Measurements from ENCODE around the gene TNFRSF1B. TPM values are rescaled to one million over a fixed set of nuclear protein-coding genes. Genes with fewer than 3 reads are reported as not detected.

TNFRSF1B gene
- total RNA-seq, 6 donors from 2014 or later, result 28.3 to 113 (median 58.5) TPM

GRCh38 chr1:12155328-12155727, 11.5 kb upstream of the TNFRSF1B start:
- WGBS, 2 donors, result 95 to 100% methylated on average over 2 of the region's 2 CpGs
- no peak overlapping the region for H3K4me3 ChIP-seq
- H3K27ac ChIP-seq, result no peak overlapping the region
- H3K36me3 ChIP-seq, result no peaks in the 10 kb centered on the region
- H3K27me3 ChIP-seq, result no peaks in the 10 kb centered on the region
- TF ChIP-seq POLR2AphosphoS5 (IDR thresholded peaks at IDR 0.05), result no peak
- no peak for TF ChIP-seq POLR2A (IDR thresholded peaks at IDR 0.05)
- no peak for TF ChIP-seq EP300 (IDR thresholded peaks at IDR 0.05)
- no peak for TF ChIP-seq CTCF (IDR thresholded peaks at IDR 0.05)
- no peaks in the 10 kb centered on the region for H3K9me3 ChIP-seq
- H3K4me1 ChIP-seq, result peaks cover 34 to 53% (median 46%) of the 10 kb centered on the region in 4 donors
- ATAC-seq (ENCODE audit: low FRiP score in 2 of 2) (no peak), DNase-seq (no peak)

GRCh38 chr1:12157366-12158231, 9.2 kb upstream of the TNFRSF1B start:
- TF ChIP-seq CTCF (IDR thresholded peaks at IDR 0.05) (no peak), POLR2A (IDR thresholded peaks at IDR 0.05) (no peak), EP300 (IDR thresholded peaks at IDR 0.05) (no peak), POLR2AphosphoS5 (IDR thresholded peaks at IDR 0.05) (no peak)
- Histone ChIP-seq H3K27me3 (no peaks in the 10 kb centered on the region), H3K9me3 (no peaks in the 10 kb centered on the region), H3K36me3 (no peaks in the 10 kb centered on the region), H3K4me3 (no peak overlapping the region), H3K4me1 (peaks cover 43 to 51% (median 46%) of the 10 kb centered on the region in 4 donors), H3K27ac (peak overlapping the region; percentile 27 to 84 (median 58))
- DNase-seq, result peak in 1 of 2 donors; percentile 60
- 28 to 43% methylated on average over 10 of the region's 10 CpGs for WGBS, 2 donors
- no peak for ATAC-seq (ENCODE audit: low FRiP score in 2 of 2)

GRCh38 chr1:12158357-12159092, 8.3 kb upstream of the TNFRSF1B start:
- WGBS, 2 donors, result 69 to 72% methylated on average over 22 of the region's 22 CpGs
- Histone ChIP-seq H3K9me3 (no peaks in the 10 kb centered on the region), H3K27me3 (no peaks in the 10 kb centered on the region), H3K4me3 (no peak overlapping the region), H3K4me1 (peaks cover 39 to 46% (median 44%) of the 10 kb centered on the region in 4 donors), H3K36me3 (no peaks in the 10 kb centered on the region), H3K27ac (peak overlapping the region in 3 of 4 donors; percentile 53 to 84 (median 64))
- DNase-seq (no peak), ATAC-seq (ENCODE audit: low FRiP score in 2 of 2) (no peak)
- no peak for TF ChIP-seq POLR2AphosphoS5 (IDR thresholded peaks at IDR 0.05)
- TF ChIP-seq POLR2A (IDR thresholded peaks at IDR 0.05), result no peak
- no peak for TF ChIP-seq CTCF (IDR thresholded peaks at IDR 0.05)
- no peak for TF ChIP-seq EP300 (IDR thresholded peaks at IDR 0.05)

- H3K27me3 ChIP-seq, result no peaks in the 10 kb centered on the region
- TF ChIP-seq CTCF (IDR thresholded peaks at IDR 0.05), result no peak
- no peak for TF ChIP-seq EP300 (IDR thresholded peaks at IDR 0.05)
- TF ChIP-seq POLR2AphosphoS5 (IDR thresholded peaks at IDR 0.05), result no peak
- no peak for TF ChIP-seq POLR2A (IDR thresholded peaks at IDR 0.05)
- 85 to 88% methylated on average over 7 of the region's 7 CpGs for WGBS, 2 donors
- H3K9me3 ChIP-seq, result no peaks in the 10 kb centered on the region
- no peak overlapping the region for H3K4me3 ChIP-seq
- no peaks in the 10 kb centered on the region for H3K36me3 ChIP-seq
- DNase-seq (peak in 1 of 2 donors; percentile 79), ATAC-seq (ENCODE audit: low FRiP score in 2 of 2) (no peak)
- H3K4me1 ChIP-seq, result peaks cover 37 to 49% (median 41%) of the 10 kb centered on the region in 4 donors
- H3K27ac ChIP-seq, result peak overlapping the region in 1 of 4 donors; percentile 87
Measured at GRCh38 chr1:12159816-12160215, 7.0 kb upstream of the TNFRSF1B start.
